Ovary (tissue), 3 donors: ENCODE data around the gene AFF1.

Source experiments
- CTCF ChIP-seq, 3 donors: fragments of 450-650 bp in 2 of 3; fragments of 200-600 bp in 1 of 3; IDR thresholded peaks; one replicate each; pipeline versions ENCODE4 v1.5.1 to v1.8.0; 2016 to 2022; ENCODE audit warnings: antibody characterized with exemption in 3 of 3, mild to moderate bottlenecking in 1 of 3
- POLR2A ChIP-seq: fragments of 450-650 bp; IDR thresholded peaks from one replicate; pipeline ENCODE4 v1.6.1; 2017; ENCODE audit warnings: antibody characterized with exemption, mild to moderate bottlenecking, moderate library complexity
- donor health status: DM: no; HTN: no; CAD: no.

DNA sequence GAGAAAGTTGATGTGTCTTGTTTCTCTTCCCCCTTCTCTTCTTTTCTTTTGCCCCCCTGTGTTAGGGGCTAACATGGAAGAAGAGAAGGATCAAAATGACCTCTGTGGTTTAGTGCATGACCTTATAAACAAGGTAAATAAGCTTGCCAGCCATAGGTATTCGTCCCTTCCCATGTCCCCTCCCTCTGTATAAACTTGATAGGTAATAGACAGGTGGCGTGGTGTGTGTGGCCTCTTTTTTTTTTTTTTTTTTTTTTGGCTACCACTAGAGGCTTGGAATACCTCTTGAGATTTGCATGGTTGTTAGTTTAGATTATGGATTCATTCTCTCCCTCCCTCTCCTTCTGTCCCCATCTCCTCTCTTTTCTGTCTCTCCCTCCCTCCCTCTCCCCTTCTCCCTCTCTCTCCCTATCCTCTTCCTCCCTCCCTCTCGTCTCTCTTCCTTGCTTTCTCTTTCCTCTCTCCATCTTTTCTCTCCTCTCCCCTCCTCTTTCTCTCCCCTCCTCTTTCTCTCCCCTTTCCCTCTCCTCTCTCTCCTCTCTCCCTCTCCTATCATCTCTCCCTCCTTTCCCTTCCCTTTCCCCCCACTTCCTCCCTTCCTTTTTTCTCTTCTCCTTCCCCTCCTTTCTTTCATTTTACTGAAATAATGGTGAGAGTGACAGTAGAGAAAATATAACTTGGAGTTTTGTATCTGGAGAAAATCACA, 134.4 kb downstream of the AFF1 start:
- no peak for TF ChIP-seq POLR2A
- TF ChIP-seq CTCF (IDR thresholded peaks at IDR 0.05), result no peak
